ENCODE data around the gene NUDT13.

The NUDT13 gene

GRCh38 chr10:73110345-73110849 is at the start of gene NUDT13:
TSS of gene NUDT13 (plus strand) at chr10:73110455. CDS start at chr10:73114366, 3,911 bp downstream.
- DNase-seq (ENCODE audit: low read depth): peak; percentile 4

GRCh38 chr10:73060738-73061635 is 49.3 kb upstream of the NUDT13 start:
- no peak for DNase-seq (ENCODE audit: low read depth)

DNA sequence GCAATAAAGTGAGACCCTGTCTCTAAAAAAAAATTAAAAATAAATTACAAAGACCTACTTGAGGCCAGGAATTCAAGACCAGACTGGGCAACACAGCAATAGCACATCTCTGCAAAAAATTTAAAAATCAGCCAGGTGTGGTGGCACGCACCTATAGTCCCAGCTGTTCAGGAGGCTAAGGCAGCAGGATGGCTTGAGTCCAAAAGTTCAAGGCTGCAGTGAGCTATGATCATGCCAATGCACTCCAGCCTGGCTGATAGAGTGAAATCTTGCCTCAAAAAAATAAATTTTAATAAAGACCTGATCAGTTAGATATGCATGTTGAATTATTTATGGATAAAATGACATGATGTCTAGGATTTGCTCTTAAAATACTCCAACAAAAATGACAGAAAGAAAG is 48.5 kb upstream of the NUDT13 start:
- no peak for DNase-seq (ENCODE audit: low read depth)

DNA sequence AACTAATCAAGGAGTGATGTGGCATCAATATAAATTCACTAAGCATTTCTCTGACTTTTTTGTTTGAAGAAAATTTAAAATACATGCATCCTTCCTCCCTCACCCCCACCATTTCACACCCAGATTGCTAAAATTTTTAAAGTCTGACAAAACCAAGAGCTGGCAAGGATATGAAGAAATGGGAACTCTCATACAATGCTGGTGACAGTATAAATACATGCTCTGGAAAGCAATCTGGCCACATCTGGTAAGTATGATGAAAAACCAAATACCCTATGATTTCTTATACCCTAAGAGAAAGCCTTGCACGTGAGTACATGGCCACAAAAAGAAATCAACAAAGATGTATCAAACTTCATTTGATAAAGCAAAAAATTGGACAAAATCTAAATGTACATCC is 44.8 kb upstream of the NUDT13 start:
- no peak for DNase-seq (ENCODE audit: low read depth)

DNA sequence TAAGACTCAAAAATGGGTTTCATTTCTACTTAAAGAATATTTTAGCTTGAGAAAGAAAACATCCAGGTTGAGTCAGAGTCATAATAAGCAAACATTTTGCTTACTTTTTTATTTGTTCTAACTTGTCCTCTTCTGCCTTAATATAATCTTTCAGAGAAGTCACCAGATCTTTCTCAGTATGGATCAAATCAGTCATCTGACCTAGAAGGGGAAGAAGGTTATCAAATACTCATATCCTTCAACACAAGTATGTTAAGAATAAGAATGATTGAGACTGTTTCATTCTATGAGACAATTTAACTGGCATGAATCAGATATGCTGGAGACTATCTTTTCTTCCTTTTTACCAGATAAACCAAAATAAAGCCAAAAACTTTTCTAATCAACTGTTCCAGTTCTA is 36.6 kb upstream of the NUDT13 start:
- no peak for DNase-seq (ENCODE audit: low read depth)

DNA sequence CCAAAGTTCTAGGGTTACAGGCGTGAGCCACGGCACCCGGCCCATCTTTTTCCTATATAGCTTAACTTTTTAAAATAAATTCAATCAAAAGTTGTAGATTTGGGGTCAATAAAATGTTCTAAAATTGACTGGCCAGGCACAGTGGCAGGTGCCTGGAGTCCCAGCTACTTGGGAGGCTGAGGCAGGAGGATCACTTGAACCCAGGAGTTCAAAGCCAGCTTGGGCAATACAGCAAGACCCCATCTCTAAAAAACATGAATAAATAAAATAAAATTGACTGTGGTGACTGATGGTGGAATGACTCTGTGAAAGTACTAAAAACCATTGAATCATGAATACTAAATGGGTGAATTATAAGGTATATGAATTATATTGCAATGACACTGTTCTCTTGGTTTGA is 34.4 kb upstream of the NUDT13 start:
- no peak for DNase-seq (ENCODE audit: low read depth)

DNA sequence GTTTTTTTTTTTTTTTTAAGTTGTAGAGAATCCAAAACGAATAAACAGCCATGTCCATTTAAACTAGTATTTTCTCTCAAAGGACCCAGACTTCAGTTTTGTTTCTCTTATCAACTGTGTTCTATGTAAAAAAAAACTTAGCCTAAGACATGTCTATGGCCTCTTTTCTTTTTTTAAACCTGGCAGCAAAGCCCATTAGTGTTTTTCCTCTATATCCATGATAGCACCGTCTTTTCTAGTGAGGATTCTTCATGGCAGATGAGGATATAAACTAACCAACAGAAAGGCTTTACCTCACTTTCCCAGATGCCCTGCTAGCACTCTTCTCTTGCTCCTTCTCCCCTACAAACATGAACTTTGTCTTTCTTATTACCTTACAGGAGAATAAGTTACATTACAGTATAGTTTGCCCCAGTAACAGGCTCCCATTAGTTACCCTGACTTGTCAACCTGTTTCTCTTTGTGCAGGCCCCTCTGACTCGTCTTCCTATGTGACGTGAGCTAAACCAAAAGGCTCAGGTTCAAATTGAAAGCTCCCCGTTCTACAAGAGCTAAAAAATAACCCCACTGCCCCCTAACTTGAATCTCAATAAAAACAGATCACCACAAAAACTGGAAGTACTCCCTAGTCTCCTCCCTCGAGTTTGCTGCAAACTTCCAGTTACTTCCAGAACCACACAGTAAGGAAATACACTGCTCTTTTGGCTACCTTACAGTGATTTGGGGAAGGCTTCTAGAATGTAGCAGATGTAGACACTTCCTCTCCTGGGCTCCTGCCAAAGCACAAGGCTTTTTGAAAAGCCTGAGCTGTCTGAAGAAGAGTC is 33.7 kb upstream of the NUDT13 start:
- no peak for DNase-seq (ENCODE audit: low read depth)

GRCh38 chr10:73079779-73080541 is 30.3 kb upstream of the NUDT13 start:
- DNase-seq (ENCODE audit: low read depth): no peak

GRCh38 chr10:73083221-73083620 is 27.0 kb upstream of the NUDT13 start:
- no peak for DNase-seq (ENCODE audit: low read depth)

GRCh38 chr10:73084209-73084608 is 26.0 kb upstream of the NUDT13 start:
- DNase-seq (ENCODE audit: low read depth): no peak

- DNase-seq (ENCODE audit: low read depth): no peak
These were observed 23.4 kb upstream of the NUDT13 start for GRCh38 chr10:73086816-73087215.

GRCh38 chr10:73088304-73088703 is 22.0 kb upstream of the NUDT13 start:
- DNase-seq (ENCODE audit: low read depth): no peak

DNA sequence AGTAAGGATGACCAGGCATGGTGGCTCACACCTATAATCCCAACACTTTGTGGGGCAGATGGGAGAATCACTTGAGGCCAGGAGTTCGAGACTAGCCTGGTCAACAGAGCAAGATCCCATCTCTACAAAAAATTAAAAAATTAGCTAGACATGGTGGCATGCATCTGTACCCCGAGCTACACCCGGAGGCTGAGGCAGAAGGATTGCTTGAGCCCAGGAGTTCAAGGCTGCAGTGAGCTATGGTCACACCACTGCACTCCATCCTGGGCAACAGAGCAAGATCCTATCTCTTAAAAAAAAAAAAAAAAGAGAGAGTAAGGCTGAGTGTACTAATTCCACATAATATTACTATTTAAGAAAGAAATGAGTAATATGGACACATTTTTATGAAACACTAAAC is 17.4 kb upstream of the NUDT13 start:
- DNase-seq (ENCODE audit: low read depth): no peak

DNA sequence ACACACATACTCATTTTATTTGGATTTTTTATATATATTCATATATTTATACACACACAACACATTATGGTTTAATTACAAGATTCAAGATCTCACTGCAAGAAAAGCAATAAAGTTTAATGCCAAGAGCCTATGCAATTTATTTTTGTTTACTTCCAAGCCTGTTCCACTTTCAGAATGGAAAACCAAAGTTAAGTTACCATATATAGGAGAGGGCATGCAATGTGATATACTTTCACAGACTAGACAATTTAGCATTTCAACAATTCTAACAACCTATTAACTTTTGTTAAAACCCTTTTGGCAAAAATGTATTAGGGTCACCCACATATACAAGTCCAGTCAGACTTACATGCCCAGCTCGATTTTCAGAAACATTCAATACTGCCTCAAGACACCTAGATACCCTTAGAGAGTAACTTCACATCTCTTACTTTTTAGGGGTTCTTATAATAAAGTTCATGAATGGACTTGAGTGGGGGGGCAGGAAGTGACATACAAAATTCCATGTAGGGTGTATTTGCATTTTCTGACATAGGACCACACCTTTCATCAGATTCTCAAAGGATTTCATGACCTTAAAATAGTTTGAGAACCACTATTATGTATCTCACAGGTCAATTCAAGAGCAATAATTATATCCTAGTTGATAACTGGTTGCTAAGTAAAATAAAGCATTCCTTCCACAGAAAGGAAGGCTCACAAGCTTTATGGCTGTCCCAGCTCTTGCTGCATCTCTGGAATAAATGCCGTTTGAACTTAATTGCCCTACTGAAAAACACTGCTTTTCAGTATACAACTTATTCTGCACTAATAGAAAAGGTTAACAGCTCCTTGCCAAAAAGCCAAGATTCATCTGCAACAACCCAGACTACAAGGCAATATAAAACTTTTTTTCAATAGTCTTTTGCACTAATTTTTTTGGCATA is 16.1 kb upstream of the NUDT13 start:
- no peak for DNase-seq (ENCODE audit: low read depth)

DNA sequence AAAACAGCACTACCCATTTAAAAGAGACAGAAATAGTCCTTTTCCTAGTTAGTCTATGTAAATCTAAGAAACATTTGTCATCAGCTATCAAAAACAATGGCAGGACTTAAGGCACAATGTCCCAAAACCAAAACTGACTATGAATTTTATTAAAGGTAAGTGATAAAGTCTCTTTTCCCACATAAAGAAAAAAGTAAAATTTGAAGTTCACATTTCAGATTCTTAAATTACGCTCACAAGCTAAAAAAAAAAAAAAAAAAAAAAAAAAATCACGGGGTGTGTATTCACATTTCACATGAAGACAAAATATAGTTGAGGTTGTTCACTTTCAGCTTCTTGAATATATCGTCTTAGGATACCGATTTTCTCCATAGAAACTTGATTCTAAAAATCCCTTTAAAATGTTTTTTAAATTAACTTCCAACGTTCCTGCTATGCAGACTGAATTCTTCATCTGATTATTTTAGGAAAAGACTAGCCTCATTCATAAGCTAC is 15.2 kb upstream of the NUDT13 start:
- DNase-seq (ENCODE audit: low read depth): no peak

GRCh38 chr10:73095481-73096021 is 14.7 kb upstream of the NUDT13 start:
- peak; percentile 7 for DNase-seq (ENCODE audit: low read depth)

- peak; percentile 55 for DNase-seq (ENCODE audit: low read depth)
These were observed 14.2 kb upstream of the NUDT13 start for GRCh38 chr10:73096041-73096448.

DNA sequence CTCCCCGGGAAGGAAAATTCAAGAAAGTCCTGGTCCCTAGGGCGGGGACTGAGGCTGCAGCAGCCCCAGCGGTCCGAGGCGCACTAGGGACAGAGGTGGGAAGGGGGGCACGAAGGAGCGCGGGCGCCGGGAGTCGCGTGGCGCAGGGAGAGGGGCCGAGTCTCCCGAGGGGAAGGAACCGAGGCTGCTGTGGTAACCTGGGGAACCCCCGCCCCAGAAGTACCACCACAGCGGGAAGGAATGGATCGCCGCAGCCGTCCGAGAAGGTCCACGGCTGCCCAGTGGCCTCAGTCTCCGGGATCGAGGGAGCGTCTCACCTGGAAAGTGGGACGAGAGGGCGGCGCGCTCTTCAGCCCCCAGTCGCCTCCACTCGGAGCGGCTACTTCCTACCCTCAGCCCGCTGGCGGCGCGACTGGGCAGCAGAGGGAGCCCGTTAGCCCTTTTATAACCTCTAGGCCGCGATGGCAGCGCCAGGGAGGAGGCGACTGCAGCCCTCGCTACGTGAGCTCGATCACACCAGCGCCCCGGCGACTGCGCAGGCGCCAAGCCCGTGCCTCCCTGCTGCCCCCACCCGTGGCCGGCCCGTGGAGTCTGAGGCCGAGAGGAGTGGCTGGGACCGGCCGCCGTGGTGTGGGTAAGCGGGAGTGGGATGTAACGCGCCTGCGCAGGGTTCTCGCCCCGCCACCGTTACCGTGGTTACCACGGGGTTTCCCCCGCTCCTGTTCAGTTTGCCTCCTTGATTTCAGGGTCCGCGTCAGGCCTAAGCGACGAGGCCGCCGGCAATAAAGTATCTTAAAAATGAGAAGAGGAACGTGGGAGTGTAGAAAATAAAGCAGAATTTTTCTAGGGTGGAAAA is 13.6 kb upstream of the NUDT13 start, which contains the start of gene P4HA1:
Gene P4HA1 (minus strand): TSS at position 418 of the 856 bp plus-strand sequence. CDS start 21,983 bp downstream, outside the sequence.
- DNase-seq (ENCODE audit: low read depth): peak; percentile 99

- DNase-seq (ENCODE audit: low read depth): no peak
These were observed 13.0 kb upstream of the NUDT13 start for GRCh38 chr10:73097305-73097670.

Measured in stimulated activated CD8-positive, alpha-beta memory T cell treated with anti-CD3 and anti-CD28 coated beads, Interleukin-4, amount 100 ng/mL, for 24 hours (primary cell).